GM21528 (cell line): ENCODE results near the gene LRRC40.
"Not testable (repeated sequence)": the region's sequence is repeated elsewhere in the genome, so short reads cannot be mapped to it uniquely, and the experiment has no call there.

Experiments used
- ATAC-seq: cut with Tn5 transposase; IDR thresholded peaks from one replicate; pipeline ENCODE4 v1.9.1; 2021; ENCODE audit warnings: mild to moderate bottlenecking, moderate library complexity; ENCODE audit not compliant: unreplicated experiment, low FRiP score

Gene LRRC40

GRCh38 chr1:70204139-70204538 is 1.2 kb downstream of the LRRC40 start:
- no peak for ATAC-seq

GRCh38 chr1:70202173-70202758 is 3.1 kb downstream of the LRRC40 start:
- ATAC-seq = no peak

- no peak for ATAC-seq
Measured at GRCh38 chr1:70200065-70200464, 5.3 kb downstream of the LRRC40 start.

- no peak for ATAC-seq
Measured at GRCh38 chr1:70196333-70196732, 9.0 kb downstream of the LRRC40 start.

GRCh38 chr1:70195342-70195741 is 10.0 kb downstream of the LRRC40 start:
- ATAC-seq = peak; percentile 70

GRCh38 chr1:70194601-70195000 is 10.8 kb downstream of the LRRC40 start:
- no peak for ATAC-seq

GRCh38 chr1:70192446-70192845 is 12.9 kb downstream of the LRRC40 start:
- ATAC-seq = not testable (repeated sequence)

GRCh38 chr1:70190180-70190579 is 15.2 kb downstream of the LRRC40 start:
- no peak for ATAC-seq

GRCh38 chr1:70188522-70188921 is 16.9 kb downstream of the LRRC40 start:
- no peak for ATAC-seq

GRCh38 chr1:70185181-70185580 is 20.2 kb downstream of the LRRC40 start:
- not testable (repeated sequence) for ATAC-seq

- no peak for ATAC-seq
Measured at GRCh38 chr1:70171512-70171911, 33.9 kb downstream of the LRRC40 start.

GRCh38 chr1:70169018-70169839 is 36.1 kb downstream of the LRRC40 start:
- no peak for ATAC-seq

- no peak for ATAC-seq
Measured at GRCh38 chr1:70168283-70168682, 37.1 kb downstream of the LRRC40 start.

- ATAC-seq = no peak
Measured at GRCh38 chr1:70164350-70164749, 41.0 kb downstream of the LRRC40 start.

- no peak for ATAC-seq
Measured at GRCh38 chr1:70156529-70157120, 48.8 kb downstream of the LRRC40 start.

- ATAC-seq = no peak
Measured at GRCh38 chr1:70153739-70154138, 51.6 kb downstream of the LRRC40 start.

- no peak for ATAC-seq
Measured at GRCh38 chr1:70150444-70150843, 54.9 kb downstream of the LRRC40 start.

- ATAC-seq = no peak
Measured at GRCh38 chr1:70146488-70146887, 58.9 kb downstream of the LRRC40 start.

GRCh38 chr1:70143048-70143659 is 62.2 kb downstream of the LRRC40 start:
- no peak for ATAC-seq

- ATAC-seq = no peak
Measured at GRCh38 chr1:70142075-70142474, 63.3 kb downstream of the LRRC40 start.

- ATAC-seq = no peak
Measured at GRCh38 chr1:70140894-70141293, 64.5 kb downstream of the LRRC40 start.
